ENCODE data around the gene PRPSAP2.
"Not testable (repeated sequence)": the region's sequence is repeated elsewhere in the genome, so short reads cannot be mapped to it uniquely, and the experiment has no call there.

The PRPSAP2 gene

DNA sequence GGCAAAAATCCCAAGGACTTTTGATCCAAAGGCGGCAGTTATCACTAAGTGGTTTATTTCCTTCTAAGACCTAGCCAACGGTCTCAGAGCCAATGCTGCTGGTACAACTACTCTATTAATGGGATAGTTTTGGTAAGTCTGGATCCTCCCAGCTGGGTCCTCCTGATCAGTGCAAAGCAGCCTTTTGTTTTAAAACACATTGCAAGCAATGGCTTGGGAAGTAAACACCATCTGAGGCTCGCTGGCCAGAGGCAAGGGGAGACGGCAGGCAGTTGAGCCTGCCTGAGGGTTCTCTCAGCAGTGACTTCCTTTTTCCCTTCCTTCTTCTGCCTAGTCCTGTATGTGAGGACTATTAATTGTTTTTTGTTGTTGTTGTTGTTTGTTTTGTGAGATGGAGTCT is 92.4 kb downstream of the PRPSAP2 start:
- no peak overlapping the region for H3K9ac ChIP-seq (ENCODE audit: low read length)
- H3K4me1 ChIP-seq (ENCODE audit: control insufficient read depth, insufficient read depth, low read length) = no peaks in the 10 kb centered on the region
- H3K36me3 ChIP-seq (ENCODE audit: control insufficient read depth, insufficient read depth, low read length) = no peaks in the 10 kb centered on the region
- H3K4me3 ChIP-seq (ENCODE audit: low read length) = no peak overlapping the region
- no peaks in the 10 kb centered on the region for H3K9me3 ChIP-seq (ENCODE audit: control insufficient read depth, low read length)
- peaks cover 10% of the 10 kb centered on the region for H3K27me3 ChIP-seq (ENCODE audit: control insufficient read depth, insufficient read depth, low read length)

DNA sequence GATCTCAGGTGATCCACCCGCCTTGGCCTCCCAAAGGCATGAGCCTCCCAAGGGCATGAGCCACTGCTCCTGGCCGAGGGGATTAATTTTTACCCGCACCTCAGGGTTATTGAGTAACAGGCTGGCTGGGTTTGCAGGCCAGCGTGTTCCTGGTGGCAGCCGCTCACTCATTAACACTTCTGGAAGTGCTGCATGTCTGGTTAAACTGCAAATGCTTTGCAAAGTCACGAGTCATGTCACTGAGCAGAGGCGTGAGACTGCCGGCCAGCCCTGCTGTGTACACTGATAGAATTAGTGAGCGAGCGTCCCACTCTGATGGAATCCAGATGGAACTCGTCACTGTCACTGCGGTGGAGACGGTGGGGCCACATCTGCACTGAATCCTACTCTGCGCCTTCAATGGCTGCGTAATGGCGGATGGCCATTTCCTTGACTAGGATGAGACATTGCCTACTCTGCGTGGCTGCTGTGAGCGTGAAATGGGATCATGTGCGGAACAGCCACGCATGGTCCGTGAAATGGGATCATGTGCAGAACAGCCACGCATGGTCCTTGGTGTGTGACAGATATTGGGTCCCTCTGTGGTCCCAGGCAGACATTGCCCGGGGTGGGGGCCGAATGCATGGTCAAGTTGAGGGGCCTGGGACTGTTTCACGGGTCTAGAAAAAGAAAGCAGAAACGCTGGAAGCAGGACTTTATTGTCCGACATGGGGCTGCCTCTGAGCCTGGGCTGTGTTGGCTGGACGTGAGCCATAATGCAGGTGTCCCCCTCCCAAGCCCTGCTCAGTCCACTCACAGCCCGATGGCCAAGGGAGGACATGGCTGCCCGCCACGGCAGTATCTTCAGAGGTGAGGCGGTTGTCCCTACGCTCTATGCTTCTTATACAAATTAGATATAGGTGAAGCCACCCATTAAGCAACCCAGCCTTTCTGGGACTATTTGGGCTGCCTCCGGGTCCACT is 93.3 kb downstream of the PRPSAP2 start:
- no peaks in the 10 kb centered on the region for H3K36me3 ChIP-seq (ENCODE audit: control insufficient read depth, insufficient read depth, low read length)
- H3K4me3 ChIP-seq (ENCODE audit: low read length) = no peak overlapping the region
- peaks cover 10% of the 10 kb centered on the region for H3K27me3 ChIP-seq (ENCODE audit: control insufficient read depth, insufficient read depth, low read length)
- H3K9ac ChIP-seq (ENCODE audit: low read length) = no peak overlapping the region
- H3K4me1 ChIP-seq (ENCODE audit: control insufficient read depth, insufficient read depth, low read length) = no peaks in the 10 kb centered on the region
- H3K9me3 ChIP-seq (ENCODE audit: control insufficient read depth, low read length) = no peaks in the 10 kb centered on the region

GRCh38 chr17:18951941-18952842 is 94.3 kb downstream of the PRPSAP2 start, which contains the start of gene SLC5A10:
SLC5A10 (plus strand) TSS chr17:18952165; CDS start chr17:18952206, 41 bp downstream.
- no peak within 1 kb of the TSS for H3K9ac ChIP-seq (ENCODE audit: low read length)
- no peak within 1 kb of the TSS for H3K4me3 ChIP-seq (ENCODE audit: low read length)
- H3K9me3 ChIP-seq (ENCODE audit: control insufficient read depth, low read length) = no peaks in the 10 kb centered on the region
- H3K27me3 ChIP-seq (ENCODE audit: control insufficient read depth, insufficient read depth, low read length) = peaks cover 10% of the 10 kb centered on the region
- H3K36me3 ChIP-seq (ENCODE audit: control insufficient read depth, insufficient read depth, low read length) = no peaks in the 10 kb centered on the region
- no peaks in the 10 kb centered on the region for H3K4me1 ChIP-seq (ENCODE audit: control insufficient read depth, insufficient read depth, low read length)

DNA sequence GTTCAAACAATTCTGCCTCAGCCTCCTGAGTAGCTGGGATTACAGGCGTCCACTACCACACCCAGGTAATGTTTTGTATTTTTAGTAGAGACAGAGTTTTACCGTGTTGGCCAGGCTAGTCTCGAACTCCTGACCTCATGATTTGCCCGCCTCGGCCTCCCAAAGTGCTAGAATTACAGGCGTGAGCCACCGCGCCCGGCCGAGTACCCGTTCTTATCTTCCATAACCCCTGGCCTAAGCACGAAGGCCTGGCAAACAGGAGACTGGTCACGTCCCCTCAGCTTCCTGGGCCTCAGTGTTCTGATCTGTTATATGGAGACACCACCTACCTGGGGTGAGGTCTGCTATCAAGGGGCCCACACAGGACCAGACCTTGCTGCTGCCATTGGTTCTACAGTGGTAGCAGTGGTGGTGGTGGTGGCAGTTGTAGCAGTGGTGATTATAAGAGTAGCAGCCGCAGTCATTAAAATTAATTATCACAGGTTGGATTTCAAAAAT is 95.3 kb downstream of the PRPSAP2 start:
- no peaks in the 10 kb centered on the region for H3K4me1 ChIP-seq (ENCODE audit: control insufficient read depth, insufficient read depth, low read length)
- no peaks in the 10 kb centered on the region for H3K36me3 ChIP-seq (ENCODE audit: control insufficient read depth, insufficient read depth, low read length)
- peaks cover 5% of the 10 kb centered on the region for H3K27me3 ChIP-seq (ENCODE audit: control insufficient read depth, insufficient read depth, low read length)
- H3K9ac ChIP-seq (ENCODE audit: low read length) = no peak overlapping the region
- no peak overlapping the region for H3K4me3 ChIP-seq (ENCODE audit: low read length)
- no peaks in the 10 kb centered on the region for H3K9me3 ChIP-seq (ENCODE audit: control insufficient read depth, low read length)

GRCh38 chr17:18954321-18954720 is 96.4 kb downstream of the PRPSAP2 start:
- Histone ChIP-seq H3K9me3 (ENCODE audit: control insufficient read depth, low read length) (no peaks in the 10 kb centered on the region), H3K4me3 (ENCODE audit: low read length) (no peak overlapping the region), H3K36me3 (ENCODE audit: control insufficient read depth, insufficient read depth, low read length) (no peaks in the 10 kb centered on the region), H3K27me3 (ENCODE audit: control insufficient read depth, insufficient read depth, low read length) (peaks cover 5% of the 10 kb centered on the region), H3K9ac (ENCODE audit: low read length) (no peak overlapping the region), H3K4me1 (ENCODE audit: control insufficient read depth, insufficient read depth, low read length) (no peaks in the 10 kb centered on the region)

DNA sequence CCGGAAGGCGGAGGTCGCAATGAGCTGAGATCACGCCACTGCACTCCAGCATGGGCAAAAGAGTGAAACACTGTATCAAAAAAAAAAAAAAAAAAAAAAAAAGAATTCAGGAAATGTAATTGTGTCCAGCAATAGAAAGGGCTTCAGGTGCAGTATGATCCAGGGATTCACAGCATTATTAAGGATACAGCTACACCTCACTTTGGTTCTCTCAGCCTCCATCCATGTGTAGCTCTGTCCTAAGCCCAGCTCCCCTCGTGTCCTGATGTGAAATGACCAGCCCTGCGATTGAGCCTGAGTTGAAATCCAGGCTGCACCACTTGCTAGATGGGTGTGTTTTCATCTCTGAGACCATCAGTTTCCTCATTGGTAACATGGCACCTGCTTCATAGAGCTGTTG is 97.1 kb downstream of the PRPSAP2 start:
- no peak overlapping the region for H3K4me3 ChIP-seq (ENCODE audit: low read length)
- H3K4me1 ChIP-seq (ENCODE audit: control insufficient read depth, insufficient read depth, low read length) = no peaks in the 10 kb centered on the region
- no peaks in the 10 kb centered on the region for H3K36me3 ChIP-seq (ENCODE audit: control insufficient read depth, insufficient read depth, low read length)

GRCh38 chr17:18956021-18956420 is 98.1 kb downstream of the PRPSAP2 start:
- H3K9ac ChIP-seq (ENCODE audit: low read length); H3K9me3 ChIP-seq (ENCODE audit: control insufficient read depth, low read length); H3K36me3 ChIP-seq (ENCODE audit: control insufficient read depth, insufficient read depth, low read length); H3K4me1 ChIP-seq (ENCODE audit: control insufficient read depth, insufficient read depth, low read length); H3K27me3 ChIP-seq (ENCODE audit: control insufficient read depth, insufficient read depth, low read length); H3K4me3 ChIP-seq (ENCODE audit: low read length): not testable (repeated sequence)

More for the DNA sequence above, 97.1 kb downstream of the PRPSAP2 start:
- H3K9me3 ChIP-seq (ENCODE audit: control insufficient read depth, low read length) = no peaks in the 10 kb centered on the region
- no peak overlapping the region for H3K9ac ChIP-seq (ENCODE audit: low read length)
- H3K27me3 ChIP-seq (ENCODE audit: control insufficient read depth, insufficient read depth, low read length) = peaks cover under 1% of the 10 kb centered on the region

GRCh38 chr17:18956581-18956980 is 98.7 kb downstream of the PRPSAP2 start:
- no peak overlapping the region for H3K9ac ChIP-seq (ENCODE audit: low read length)

GRCh38 chr17:18957831-18958230 is 99.9 kb downstream of the PRPSAP2 start:
- Histone ChIP-seq H3K4me3 (ENCODE audit: low read length) (no peak overlapping the region), H3K27me3 (ENCODE audit: control insufficient read depth, insufficient read depth, low read length) (no peaks in the 10 kb centered on the region), H3K36me3 (ENCODE audit: control insufficient read depth, insufficient read depth, low read length) (no peaks in the 10 kb centered on the region), H3K9ac (ENCODE audit: low read length) (no peak overlapping the region), H3K4me1 (ENCODE audit: control insufficient read depth, insufficient read depth, low read length) (no peaks in the 10 kb centered on the region), H3K9me3 (ENCODE audit: control insufficient read depth, low read length) (no peaks in the 10 kb centered on the region)

More at GRCh38 chr17:18956581-18956980, 98.7 kb downstream of the PRPSAP2 start:
- no peaks in the 10 kb centered on the region for H3K27me3 ChIP-seq (ENCODE audit: control insufficient read depth, insufficient read depth, low read length)
- H3K4me1 ChIP-seq (ENCODE audit: control insufficient read depth, insufficient read depth, low read length) = no peaks in the 10 kb centered on the region
- no peak overlapping the region for H3K4me3 ChIP-seq (ENCODE audit: low read length)
- no peaks in the 10 kb centered on the region for H3K9me3 ChIP-seq (ENCODE audit: control insufficient read depth, low read length)
- H3K36me3 ChIP-seq (ENCODE audit: control insufficient read depth, insufficient read depth, low read length) = no peaks in the 10 kb centered on the region

GRCh38 chr17:18958611-18959010 is 100.7 kb downstream of the PRPSAP2 start:
- no peak overlapping the region for H3K9ac ChIP-seq (ENCODE audit: low read length)
- H3K36me3 ChIP-seq (ENCODE audit: control insufficient read depth, insufficient read depth, low read length) = no peaks in the 10 kb centered on the region
- H3K27me3 ChIP-seq (ENCODE audit: control insufficient read depth, insufficient read depth, low read length) = no peaks in the 10 kb centered on the region
- H3K9me3 ChIP-seq (ENCODE audit: control insufficient read depth, low read length) = no peaks in the 10 kb centered on the region
- no peak overlapping the region for H3K4me3 ChIP-seq (ENCODE audit: low read length)
- no peaks in the 10 kb centered on the region for H3K4me1 ChIP-seq (ENCODE audit: control insufficient read depth, insufficient read depth, low read length)

GRCh38 chr17:18959071-18959844 is 101.3 kb downstream of the PRPSAP2 start:
- no peaks in the 10 kb centered on the region for H3K36me3 ChIP-seq (ENCODE audit: control insufficient read depth, insufficient read depth, low read length)
- H3K9ac ChIP-seq (ENCODE audit: low read length) = no peak overlapping the region
- no peaks in the 10 kb centered on the region for H3K27me3 ChIP-seq (ENCODE audit: control insufficient read depth, insufficient read depth, low read length)
- no peaks in the 10 kb centered on the region for H3K4me1 ChIP-seq (ENCODE audit: control insufficient read depth, insufficient read depth, low read length)
- H3K4me3 ChIP-seq (ENCODE audit: low read length) = no peak overlapping the region
- H3K9me3 ChIP-seq (ENCODE audit: control insufficient read depth, low read length) = no peaks in the 10 kb centered on the region

Measured in mucosa of stomach (tissue), 1 donor.